Hematopoietic multipotent progenitor cell treated with erythropoietin and hydrocortisone succinate and interleukin-3 and kit ligand, for 8 days (in vitro differentiated cells): ENCODE results near the gene FAM76B.

Source experiments
- DNase-seq: peaks from one replicate; pipeline ENCODE4 v3.0.0-alpha.2; 2015

FAM76B gene

GRCh38 chr11:95728790-95729189, 60.8 kb downstream of the FAM76B start:
- DNase-seq = no peak

GRCh38 chr11:95728094-95728493, 61.5 kb downstream of the FAM76B start:
- DNase-seq = no peak

GRCh38 chr11:95727620-95728019, 62.0 kb downstream of the FAM76B start:
- DNase-seq = no peak

- DNase-seq = no peak
Observed at GRCh38 chr11:95727111-95727510, 62.5 kb downstream of the FAM76B start.

GRCh38 chr11:95725196-95725595, 64.4 kb downstream of the FAM76B start:
- DNase-seq = peak; percentile 29

GRCh38 chr11:95723361-95723942, 66.1 kb downstream of the FAM76B start:
- DNase-seq = no peak

GRCh38 chr11:95720195-95720594, 69.4 kb downstream of the FAM76B start:
- DNase-seq = peak; percentile 47
